HepG2 (cell line): ENCODE measurements around the gene ZNF367. TPM values are rescaled to one million over a fixed set of nuclear protein-coding genes. Genes with fewer than 3 reads are reported as not detected.

Experiments used
- DPF2 ChIP-seq: sonication (generic); formaldehyde crosslinking; IDR thresholded peaks from 2 replicates; pipeline ENCODE4 v1.4.0; 2020; ENCODE audit warnings: mild to moderate bottlenecking, low read depth, missing genetic modification reagents, borderline replicate concordance
- GATA4 ChIP-seq: sonication (generic); IDR thresholded peaks from 2 replicates; pipeline ENCODE4 v1.6.1; 2016; ENCODE audit warnings: antibody characterized with exemption, low read depth, borderline replicate concordance
- HNF4G ChIP-seq, 2 experiments: sonication (generic) in 1 of 2; formaldehyde crosslinking in 1 of 2; IDR thresholded peaks; 2 replicates each; pipeline versions ENCODE4 v1.4.0 to v1.6.1; 2011 to 2020; ENCODE audit warnings: borderline replicate concordance in 2 of 2, low read depth in 2 of 2, mild to moderate bottlenecking in 2 of 2, low read length in 1 of 2, missing genetic modification reagents in 1 of 2, moderate library complexity in 1 of 2
- HNRNPLL ChIP-seq: fragments of 200-400 bp; formaldehyde crosslinking; IDR thresholded peaks from 2 replicates; pipeline ENCODE4 v1.6.1; 2017; ENCODE audit warnings: mild to moderate bottlenecking, low read depth, low read length; ENCODE audit not compliant: poor library complexity, severe bottlenecking
- MBNL3 ChIP-seq: fragments of 250-450 bp; sonication (Bioruptor Pico); conservative IDR thresholded peaks from 2 replicates; pipeline ENCODE4 v1.8.0; 2022; ENCODE audit warnings: mild to moderate bottlenecking, inconsistent platforms
- MIXL1 ChIP-seq: IDR thresholded peaks from 2 replicates; pipeline ENCODE4 v1.6.1; 2016
- NR2C2 ChIP-seq: sonication (generic); formaldehyde crosslinking; IDR thresholded peaks from 2 replicates; pipeline ENCODE4 v1.4.0; 2020; ENCODE audit warnings: missing genetic modification reagents, mild to moderate bottlenecking, moderate library complexity, borderline replicate concordance
- ZFP1 ChIP-seq: IDR thresholded peaks from 2 replicates; pipeline ENCODE4 v1.6.1; 2016
- ZNF101 ChIP-seq: sonication (generic); formaldehyde crosslinking; IDR thresholded peaks from 2 replicates; pipeline ENCODE4 v1.4.0; 2020; ENCODE audit warnings: mild to moderate bottlenecking, low read depth, missing genetic modification reagents, borderline replicate concordance
- ZNF234 ChIP-seq: sonication (generic); formaldehyde crosslinking; conservative IDR thresholded peaks from 2 replicates; pipeline ENCODE4 v1.5.1; 2020; ENCODE audit warnings: mild to moderate bottlenecking, missing genetic modification reagents
- ZNF44 ChIP-seq: sonication (generic); formaldehyde crosslinking; IDR thresholded peaks from 2 replicates; pipeline ENCODE4 v1.5.1; 2020; ENCODE audit warnings: mild to moderate bottlenecking, missing genetic modification reagents
- ZNF891 ChIP-seq: sonication (generic); formaldehyde crosslinking; IDR thresholded peaks from 2 replicates; pipeline ENCODE4 v1.5.0; 2020; ENCODE audit warnings: mild to moderate bottlenecking, missing genetic modification reagents
- polyA plus RNA-seq, 8 experiments: library from polyadenylated mRNA; depleted of rRNA in 3 of 8; stranded (reverse) in 7 of 8; unstranded in 1 of 8; fragments of >200 nt; fragmentation: Illumina TruSeq in 4 of 8; extraction: Trizol in 4 of 8; gene quantifications; 2 replicates each; pipeline versions ENCODE4 v1.2.1 to v1.2.3, GENCODE V29; 2011 to 2016; ENCODE audit warnings: low read depth in 4 of 8, missing spikeins in 1 of 8, mixed read lengths in 1 of 8; ENCODE audit not compliant: insufficient read depth in 1 of 8
- total RNA-seq, 5 experiments: library from RNA; depleted of rRNA; stranded (reverse); fragments of >200 nt; fragmentation: Illumina TruSeq; extraction: Trizol; gene quantifications; 2 replicates each; pipeline ENCODE4 v1.2.3, GENCODE V29; 2016; ENCODE audit warnings: low read depth in 1 of 5
- TF ChIP-seq, protein P1 (sequence below): IDR thresholded peaks from 2 replicates; pipeline ENCODE4 v1.6.1; 2016; ENCODE audit warnings: missing compliant biosample characterization, missing genetic modification reagents, borderline replicate concordance
- TF ChIP-seq, protein P2 (sequence below): sonication (generic); formaldehyde crosslinking; IDR thresholded peaks from 2 replicates; pipeline ENCODE4 v1.5.0; 2020; ENCODE audit warnings: mild to moderate bottlenecking, missing genetic modification reagents, moderate library complexity
- TF ChIP-seq, protein P3 (sequence below): IDR thresholded peaks from 2 replicates; pipeline ENCODE4 v1.6.1; 2016
- TF ChIP-seq, protein P4 (sequence below): sonication (generic); formaldehyde crosslinking; IDR thresholded peaks from 2 replicates; pipeline ENCODE4 v1.8.1; 2023; ENCODE audit warnings: missing genetic modification reagents, mild to moderate bottlenecking, borderline replicate concordance
- TF ChIP-seq, protein P5 (sequence below): sonication (generic); formaldehyde crosslinking; IDR thresholded peaks from 2 replicates; pipeline ENCODE4 v1.5.0; 2020; ENCODE audit warnings: mild to moderate bottlenecking, missing genetic modification reagents
- TF ChIP-seq, protein P6 (sequence below): sonication (generic); formaldehyde crosslinking; IDR thresholded peaks from 2 replicates; pipeline ENCODE4 v1.9.0; 2021; ENCODE audit warnings: missing genetic modification reagents, mild to moderate bottlenecking, borderline replicate concordance

The ZNF367 gene
- total and polyA plus RNA-seq, 2 of the 13 experiments (the other 11 are each of a cell fraction or from before 2014, with no cell fraction given): 2.9 to 7.7 TPM

DNA sequence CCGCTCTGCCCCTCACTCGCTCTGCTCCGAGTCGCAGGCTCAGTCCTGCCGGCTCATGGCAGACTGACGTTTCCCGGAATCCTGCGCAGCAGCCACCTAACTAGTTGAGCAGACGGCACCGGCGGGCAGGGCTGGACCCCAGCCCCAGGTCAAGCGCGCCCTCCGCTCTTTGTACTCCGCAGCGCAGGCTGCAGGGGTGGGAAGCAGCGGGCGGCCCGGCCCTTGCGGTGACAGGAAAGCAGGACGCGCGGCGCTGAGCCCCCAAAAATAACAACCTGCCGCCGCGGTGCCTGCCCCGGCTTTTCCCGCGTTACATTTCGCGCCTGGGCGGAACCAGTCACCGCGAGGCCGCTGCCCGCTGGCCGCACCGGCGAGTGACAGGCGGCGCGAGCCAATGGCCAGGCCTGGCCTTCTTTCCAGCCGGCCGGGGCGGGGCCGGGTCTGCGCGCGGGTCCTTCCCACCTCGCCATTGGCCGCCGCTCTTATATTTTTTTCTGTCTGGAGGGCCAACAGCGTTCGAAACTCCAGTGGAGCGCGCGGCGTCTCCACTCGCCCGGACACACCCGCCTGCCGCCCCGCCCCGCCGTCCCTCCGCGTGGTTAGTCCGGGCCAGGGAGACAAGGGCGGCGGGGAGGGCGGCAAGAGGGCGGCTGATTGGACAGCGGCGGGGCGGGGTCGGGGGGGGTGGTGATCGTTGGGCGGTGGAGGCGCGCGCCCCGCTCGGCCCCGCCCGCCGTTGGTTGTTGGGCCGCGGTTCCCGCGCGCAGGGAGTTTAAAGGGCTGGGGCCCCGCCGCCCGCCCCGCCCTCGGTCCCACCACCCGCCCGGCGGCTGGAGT is at the start of gene ZNF367 (continued):
- TF ChIP-seq, protein P1, sequence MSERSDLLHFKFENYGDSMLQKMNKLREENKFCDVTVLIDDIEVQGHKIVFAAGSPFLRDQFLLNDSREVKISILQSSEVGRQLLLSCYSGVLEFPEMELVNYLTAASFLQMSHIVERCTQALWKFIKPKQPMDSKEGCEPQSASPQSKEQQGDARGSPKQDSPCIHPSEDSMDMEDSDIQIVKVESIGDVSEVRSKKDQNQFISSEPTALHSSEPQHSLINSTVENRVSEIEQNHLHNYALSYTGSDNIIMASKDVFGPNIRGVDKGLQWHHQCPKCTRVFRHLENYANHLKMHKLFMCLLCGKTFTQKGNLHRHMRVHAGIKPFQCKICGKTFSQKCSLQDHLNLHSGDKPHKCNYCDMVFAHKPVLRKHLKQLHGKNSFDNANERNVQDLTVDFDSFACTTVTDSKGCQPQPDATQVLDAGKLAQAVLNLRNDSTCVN (CRISPR knock-in tag): no peak
- TF ChIP-seq NR2C2: no peak
- TF ChIP-seq, protein P2, sequence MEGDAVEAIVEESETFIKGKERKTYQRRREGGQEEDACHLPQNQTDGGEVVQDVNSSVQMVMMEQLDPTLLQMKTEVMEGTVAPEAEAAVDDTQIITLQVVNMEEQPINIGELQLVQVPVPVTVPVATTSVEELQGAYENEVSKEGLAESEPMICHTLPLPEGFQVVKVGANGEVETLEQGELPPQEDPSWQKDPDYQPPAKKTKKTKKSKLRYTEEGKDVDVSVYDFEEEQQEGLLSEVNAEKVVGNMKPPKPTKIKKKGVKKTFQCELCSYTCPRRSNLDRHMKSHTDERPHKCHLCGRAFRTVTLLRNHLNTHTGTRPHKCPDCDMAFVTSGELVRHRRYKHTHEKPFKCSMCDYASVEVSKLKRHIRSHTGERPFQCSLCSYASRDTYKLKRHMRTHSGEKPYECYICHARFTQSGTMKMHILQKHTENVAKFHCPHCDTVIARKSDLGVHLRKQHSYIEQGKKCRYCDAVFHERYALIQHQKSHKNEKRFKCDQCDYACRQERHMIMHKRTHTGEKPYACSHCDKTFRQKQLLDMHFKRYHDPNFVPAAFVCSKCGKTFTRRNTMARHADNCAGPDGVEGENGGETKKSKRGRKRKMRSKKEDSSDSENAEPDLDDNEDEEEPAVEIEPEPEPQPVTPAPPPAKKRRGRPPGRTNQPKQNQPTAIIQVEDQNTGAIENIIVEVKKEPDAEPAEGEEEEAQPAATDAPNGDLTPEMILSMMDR (CRISPR knock-in tag): no peak
- no peak; the same call in 1 of the 2 replicates for TF ChIP-seq HNF4G (IDR thresholded peaks at IDR 0.05; ENCODE audit: borderline replicate concordance, low read depth, low read length)
- no peak for TF ChIP-seq HNF4G (CRISPR knock-in tag; IDR thresholded peaks at IDR 0.05; ENCODE audit: borderline replicate concordance, low read depth)
- TF ChIP-seq ZNF44: peak; percentile 83; the same call in 1 of the 2 replicates
- TF ChIP-seq, protein P3, sequence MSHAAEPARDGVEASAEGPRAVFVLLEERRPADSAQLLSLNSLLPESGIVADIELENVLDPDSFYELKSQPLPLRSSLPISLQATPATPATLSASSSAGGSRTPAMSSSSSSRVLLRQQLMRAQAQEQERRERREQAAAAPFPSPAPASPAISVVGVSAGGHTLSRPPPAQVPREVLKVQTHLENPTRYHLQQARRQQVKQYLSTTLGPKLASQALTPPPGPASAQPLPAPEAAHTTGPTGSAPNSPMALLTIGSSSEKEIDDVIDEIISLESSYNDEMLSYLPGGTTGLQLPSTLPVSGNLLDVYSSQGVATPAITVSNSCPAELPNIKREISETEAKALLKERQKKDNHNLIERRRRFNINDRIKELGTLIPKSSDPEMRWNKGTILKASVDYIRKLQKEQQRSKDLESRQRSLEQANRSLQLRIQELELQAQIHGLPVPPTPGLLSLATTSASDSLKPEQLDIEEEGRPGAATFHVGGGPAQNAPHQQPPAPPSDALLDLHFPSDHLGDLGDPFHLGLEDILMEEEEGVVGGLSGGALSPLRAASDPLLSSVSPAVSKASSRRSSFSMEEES (CRISPR knock-in tag): peak; percentile 18; the same call in 1 of the 2 replicates
- TF ChIP-seq MBNL3: no peak
- no peak for TF ChIP-seq ZNF101 (CRISPR knock-in tag)
- 0 out of 2 replicates have a peak, but pooled peaks have one; percentile 7 for TF ChIP-seq MIXL1 (CRISPR knock-in tag)
- TF ChIP-seq HNRNPLL: no peak
- 0 out of 2 replicates have a peak, but pooled peaks have one; percentile 72 for TF ChIP-seq ZNF891 (CRISPR knock-in tag)
- TF ChIP-seq, protein P4, sequence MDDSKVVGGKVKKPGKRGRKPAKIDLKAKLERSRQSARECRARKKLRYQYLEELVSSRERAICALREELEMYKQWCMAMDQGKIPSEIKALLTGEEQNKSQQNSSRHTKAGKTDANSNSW (CRISPR knock-in tag): no peak
- no peak for TF ChIP-seq DPF2 (CRISPR knock-in tag)
- TF ChIP-seq, protein P5, sequence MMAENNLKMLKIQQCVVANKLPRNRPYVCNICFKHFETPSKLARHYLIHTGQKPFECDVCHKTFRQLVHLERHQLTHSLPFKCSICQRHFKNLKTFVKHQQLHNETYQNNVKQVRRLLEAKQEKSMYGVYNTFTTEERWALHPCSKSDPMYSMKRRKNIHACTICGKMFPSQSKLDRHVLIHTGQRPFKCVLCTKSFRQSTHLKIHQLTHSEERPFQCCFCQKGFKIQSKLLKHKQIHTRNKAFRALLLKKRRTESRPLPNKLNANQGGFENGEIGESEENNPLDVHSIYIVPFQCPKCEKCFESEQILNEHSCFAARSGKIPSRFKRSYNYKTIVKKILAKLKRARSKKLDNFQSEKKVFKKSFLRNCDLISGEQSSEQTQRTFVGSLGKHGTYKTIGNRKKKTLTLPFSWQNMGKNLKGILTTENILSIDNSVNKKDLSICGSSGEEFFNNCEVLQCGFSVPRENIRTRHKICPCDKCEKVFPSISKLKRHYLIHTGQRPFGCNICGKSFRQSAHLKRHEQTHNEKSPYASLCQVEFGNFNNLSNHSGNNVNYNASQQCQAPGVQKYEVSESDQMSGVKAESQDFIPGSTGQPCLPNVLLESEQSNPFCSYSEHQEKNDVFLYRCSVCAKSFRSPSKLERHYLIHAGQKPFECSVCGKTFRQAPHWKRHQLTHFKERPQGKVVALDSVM (CRISPR knock-in tag): no peak
- no peak for TF ChIP-seq GATA4
- TF ChIP-seq, protein P6, sequence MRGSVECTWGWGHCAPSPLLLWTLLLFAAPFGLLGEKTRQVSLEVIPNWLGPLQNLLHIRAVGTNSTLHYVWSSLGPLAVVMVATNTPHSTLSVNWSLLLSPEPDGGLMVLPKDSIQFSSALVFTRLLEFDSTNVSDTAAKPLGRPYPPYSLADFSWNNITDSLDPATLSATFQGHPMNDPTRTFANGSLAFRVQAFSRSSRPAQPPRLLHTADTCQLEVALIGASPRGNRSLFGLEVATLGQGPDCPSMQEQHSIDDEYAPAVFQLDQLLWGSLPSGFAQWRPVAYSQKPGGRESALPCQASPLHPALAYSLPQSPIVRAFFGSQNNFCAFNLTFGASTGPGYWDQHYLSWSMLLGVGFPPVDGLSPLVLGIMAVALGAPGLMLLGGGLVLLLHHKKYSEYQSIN (CRISPR knock-in tag): no peak
- no peak for TF ChIP-seq ZFP1 (CRISPR knock-in tag)
- no peak; the same call in 1 of the 2 replicates for TF ChIP-seq ZNF234 (CRISPR knock-in tag)
